GM12865 (cell line): ENCODE measurements around the gene AK2.

Experiments
- DNase-seq: peaks from one replicate; pipeline ENCODE4 v3.0.0; 2010; ENCODE audit warnings: low read depth
- H3K4me3 ChIP-seq: 2 replicates; pipeline ENCODE4 v1.5.1; 2011; ENCODE audit warnings: mild to moderate bottlenecking, low read depth, low read length, control low read depth
- TF ChIP-seq, protein P1 (sequence below): IDR thresholded peaks from 2 replicates; pipeline ENCODE4 v1.5.1; 2011; ENCODE audit warnings: low read length, control low read depth, low read depth, inconsistent platforms; ENCODE audit not compliant: insufficient read depth; ENCODE audit errors: missing control alignments

The AK2 gene

GRCh38 chr1:32972814-32973428, 63.8 kb downstream of the AK2 start:
- no peak for DNase-seq
- TF ChIP-seq, protein P1, sequence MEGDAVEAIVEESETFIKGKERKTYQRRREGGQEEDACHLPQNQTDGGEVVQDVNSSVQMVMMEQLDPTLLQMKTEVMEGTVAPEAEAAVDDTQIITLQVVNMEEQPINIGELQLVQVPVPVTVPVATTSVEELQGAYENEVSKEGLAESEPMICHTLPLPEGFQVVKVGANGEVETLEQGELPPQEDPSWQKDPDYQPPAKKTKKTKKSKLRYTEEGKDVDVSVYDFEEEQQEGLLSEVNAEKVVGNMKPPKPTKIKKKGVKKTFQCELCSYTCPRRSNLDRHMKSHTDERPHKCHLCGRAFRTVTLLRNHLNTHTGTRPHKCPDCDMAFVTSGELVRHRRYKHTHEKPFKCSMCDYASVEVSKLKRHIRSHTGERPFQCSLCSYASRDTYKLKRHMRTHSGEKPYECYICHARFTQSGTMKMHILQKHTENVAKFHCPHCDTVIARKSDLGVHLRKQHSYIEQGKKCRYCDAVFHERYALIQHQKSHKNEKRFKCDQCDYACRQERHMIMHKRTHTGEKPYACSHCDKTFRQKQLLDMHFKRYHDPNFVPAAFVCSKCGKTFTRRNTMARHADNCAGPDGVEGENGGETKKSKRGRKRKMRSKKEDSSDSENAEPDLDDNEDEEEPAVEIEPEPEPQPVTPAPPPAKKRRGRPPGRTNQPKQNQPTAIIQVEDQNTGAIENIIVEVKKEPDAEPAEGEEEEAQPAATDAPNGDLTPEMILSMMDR, result no peak

GRCh38 chr1:32971576-32971975, 65.1 kb downstream of the AK2 start:
- no peak for DNase-seq
- TF ChIP-seq, protein P1, result no peak
- no peak overlapping the region for H3K4me3 ChIP-seq

More at GRCh38 chr1:32972814-32973428, 63.8 kb downstream of the AK2 start:
- H3K4me3 ChIP-seq, result no peak overlapping the region; the same call in 1 of the 2 replicates

DNA sequence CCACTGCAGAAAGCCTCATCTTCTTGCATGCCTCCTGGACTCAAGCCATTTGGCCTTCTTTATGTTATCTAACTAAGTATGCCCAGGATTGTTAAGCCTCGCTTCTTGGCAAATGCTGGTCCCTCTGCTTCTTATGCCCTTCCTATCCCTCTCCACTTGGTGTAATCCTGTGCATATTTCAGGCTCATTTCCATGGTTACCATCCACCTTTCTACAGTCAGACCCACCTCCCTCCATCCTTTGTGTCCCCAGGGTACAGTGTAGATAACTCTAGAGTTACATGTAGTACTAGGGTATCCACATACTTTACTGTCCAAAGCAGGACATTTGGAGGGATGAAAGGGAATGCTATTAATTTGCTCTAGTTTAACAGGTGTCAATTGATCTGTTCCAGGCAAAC, 65.5 kb downstream of the AK2 start:
- no peak for DNase-seq
- TF ChIP-seq, protein P1, result no peak
- H3K4me3 ChIP-seq, result no peak overlapping the region

DNA sequence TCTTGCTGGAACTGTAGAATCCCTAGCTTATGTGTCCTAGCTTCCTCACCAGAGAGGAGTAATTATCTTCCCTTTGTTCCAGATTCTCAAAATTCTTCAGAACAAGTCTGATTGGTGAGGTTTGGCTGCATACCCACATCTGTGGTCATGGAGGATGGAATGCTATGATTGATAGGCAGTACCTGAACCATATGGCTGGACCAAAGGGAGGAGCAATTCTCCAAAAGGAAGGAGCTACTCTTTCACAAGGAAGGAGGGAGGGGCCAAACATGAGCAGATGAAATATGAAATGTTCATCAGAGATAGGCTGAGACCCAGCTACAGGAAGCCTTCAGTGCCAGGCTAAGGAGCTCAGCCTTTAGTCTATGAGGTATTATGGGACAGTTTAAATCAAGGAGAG, 67.1 kb downstream of the AK2 start:
- H3K4me3 ChIP-seq, result no peak overlapping the region
- no peak for DNase-seq
- TF ChIP-seq, protein P1, result no peak

- no peak for DNase-seq
- TF ChIP-seq, protein P1, result no peak
- H3K4me3 ChIP-seq, result no peak overlapping the region
Measured at GRCh38 chr1:32967888-32968568, 68.7 kb downstream of the AK2 start.

DNA sequence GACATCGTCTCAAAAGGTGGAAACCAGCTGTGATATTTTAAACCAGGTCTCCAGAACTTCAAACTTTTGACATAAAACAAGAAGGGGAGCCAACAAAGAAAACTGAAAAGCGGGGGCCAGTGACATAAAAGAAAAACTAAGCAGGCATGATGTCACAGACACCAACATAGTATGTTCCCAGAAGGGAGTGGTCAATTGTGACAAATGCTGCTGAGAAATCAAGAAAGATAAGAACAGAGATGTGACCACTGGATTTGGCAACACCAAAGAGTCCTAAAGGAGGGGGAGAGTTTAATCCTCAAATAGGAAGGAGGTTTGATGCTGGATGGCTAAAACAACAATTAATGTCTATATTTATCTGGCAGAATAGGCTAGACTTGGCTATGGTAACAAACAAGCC, 69.8 kb downstream of the AK2 start:
- no peak overlapping the region for H3K4me3 ChIP-seq
- DNase-seq, result no peak
- TF ChIP-seq, protein P1, result no peak
